HG03139 (cell line): Measurements from ENCODE around the gene CNGB1.
A peak's percentile ranks its signal among the peaks of the same experiment; 100 is the strongest.
"Not testable (repeated sequence)": the region's sequence is repeated elsewhere in the genome, so short reads cannot be mapped to it uniquely, and the experiment has no call there.

ENCODE experiments used
- ATAC-seq: cut with Tn5 transposase; IDR thresholded peaks from one replicate; pipeline ENCODE4 v1.9.1; 2021; ENCODE audit not compliant: unreplicated experiment

Gene CNGB1

GRCh38 chr16:57997528-57998265 is 26.8 kb upstream of the CNGB1 start:
- ATAC-seq, result no peak

GRCh38 chr16:57997176-57997527 is 26.2 kb upstream of the CNGB1 start:
- ATAC-seq, result no peak

GRCh38 chr16:57996406-57997175 is 25.7 kb upstream of the CNGB1 start:
- ATAC-seq, result no peak

- no peak for ATAC-seq
Observed at GRCh38 chr16:57995721-57996405, 24.9 kb upstream of the CNGB1 start.

- no peak for ATAC-seq
Observed at GRCh38 chr16:57994778-57995177, 23.9 kb upstream of the CNGB1 start.

GRCh38 chr16:57994361-57994760 is 23.4 kb upstream of the CNGB1 start:
- ATAC-seq, result no peak

- no peak for ATAC-seq
Observed at GRCh38 chr16:57993897-57994296, 23.0 kb upstream of the CNGB1 start.

- ATAC-seq, result no peak
Observed at GRCh38 chr16:57993438-57993837, 22.5 kb upstream of the CNGB1 start.

- no peak for ATAC-seq
Observed at GRCh38 chr16:57992084-57992483, 21.2 kb upstream of the CNGB1 start.

GRCh38 chr16:57991551-57992059 is 20.7 kb upstream of the CNGB1 start:
- ATAC-seq, result no peak

- ATAC-seq, result no peak
Observed at GRCh38 chr16:57988929-57989328, 18.0 kb upstream of the CNGB1 start.

GRCh38 chr16:57987441-57988177 is 16.7 kb upstream of the CNGB1 start:
- ATAC-seq, result no peak

- no peak for ATAC-seq
Observed at GRCh38 chr16:57986196-57986595, 15.3 kb upstream of the CNGB1 start.

- no peak for ATAC-seq
Observed at GRCh38 chr16:57985204-57986181, 14.6 kb upstream of the CNGB1 start.

- ATAC-seq, result peak; percentile 79
Observed at GRCh38 chr16:57984443-57985203, 13.7 kb upstream of the CNGB1 start.

- ATAC-seq, result no peak
Observed at GRCh38 chr16:57982385-57982784, 11.5 kb upstream of the CNGB1 start.

- no peak for ATAC-seq
Observed at GRCh38 chr16:57981636-57982035, 10.7 kb upstream of the CNGB1 start.

- no peak for ATAC-seq
Observed at GRCh38 chr16:57979006-57979585, 8.2 kb upstream of the CNGB1 start.

- not testable (repeated sequence) for ATAC-seq
Observed at GRCh38 chr16:57978070-57978465, 7.1 kb upstream of the CNGB1 start.
